HepG2 (cell line): ENCODE data around the gene SCFD1. TPM values are rescaled to one million over a fixed set of nuclear protein-coding genes. Genes with fewer than 3 reads are reported as not detected.
A peak's percentile ranks its signal among the peaks of the same experiment; 100 is the strongest.

ENCODE experiments used
- ATAC-seq: fragments of 200-7000 bp; cut with Tn5 transposase; 3 replicates; pipeline ENCODE4 v1.9.1; 2020; ENCODE audit warnings: mild to moderate bottlenecking, moderate library complexity
- BruUV-seq: library from RNA; stranded (reverse); fragments of 400-500 nt; replicated peaks from 2 replicates; lab custom pipeline; 2021; lab: Mats Ljungman, UMichigan
- CTCF ChIA-PET: fragments of 300-600 bp; formaldehyde crosslinking; extraction: SDS; loops from one replicate; lab custom pipeline; 2021; ENCODE audit warnings: low total read pairs, inconsistent platforms, low intra/inter-chr PET ratio; lab: Yijun Ruan, JAX
- POLR2A ChIA-PET: fragments of 350-600 bp; sonication (Branson Sonifier 250); formaldehyde crosslinking; loops from one replicate; lab custom pipeline; 2020; ENCODE audit warnings: antibody characterized with exemption, inconsistent platforms; lab: Yijun Ruan, JAX
- DNase-seq: peaks from one replicate; pipeline ENCODE4 v3.0.0-alpha.2; 2015; ENCODE audit warnings: low spot score
- FAIRE-seq: peaks from 3 replicates; lab custom pipeline; 2011; peaks lifted over from hg19 to GRCh38; lab: Jason Lieb, UNC
- H2AFZ ChIP-seq: one replicate; pipeline ENCODE4 v1.6.1; 2011; ENCODE audit warnings: low read length, inconsistent platforms
- H3K27ac ChIP-seq: fragments of 300-600 bp; 3 replicates; pipeline ENCODE4 v1.8.0; 2011; ENCODE audit warnings: mixed run types, mild to moderate bottlenecking, mixed read lengths, low read length, inconsistent platforms; ENCODE audit not compliant: insufficient read depth; ENCODE audit errors: extremely low read length
- H3K27me3 ChIP-seq, 2 experiments: fragments of 200-600 bp in 1 of 2; 2 replicates in 1 of 2; 3 replicates in 1 of 2; pipeline versions ENCODE4 v1.6.0 to v1.8.0; 2011; ENCODE audit warnings: low read length in 2 of 2, mild to moderate bottlenecking in 2 of 2, moderate library complexity in 2 of 2, inconsistent platforms in 1 of 2; ENCODE audit not compliant: insufficient read depth in 2 of 2, control insufficient read depth in 1 of 2
- H3K36me3 ChIP-seq, 2 experiments: fragments of 200-600 bp in 1 of 2; replicated peaks in 1 of 2; 2 replicates in 1 of 2; 3 replicates in 1 of 2; pipeline versions ENCODE4 v1.5.1 to v1.8.0; 2011; ENCODE audit warnings: low read length in 2 of 2, inconsistent platforms in 1 of 2; ENCODE audit not compliant: insufficient read depth in 2 of 2, control insufficient read depth in 1 of 2
- H3K4me1 ChIP-seq: 2 replicates; pipeline ENCODE4 v1.5.1; 2012; ENCODE audit warnings: low read length, inconsistent platforms; ENCODE audit not compliant: insufficient read depth
- H3K4me2 ChIP-seq: 2 replicates; pipeline ENCODE4 v1.6.0; 2011; ENCODE audit warnings: low read depth, low read length, inconsistent platforms
- H3K4me3 ChIP-seq, 3 experiments: fragments of 200-600 bp in 1 of 3; sonication (generic), shearing (Covaris generic) in 1 of 3; replicated peaks in 1 of 3; 2 replicates each; pipeline ENCODE4 v1.5.1; 2011 to 2016; ENCODE audit warnings: low read length in 3 of 3, inconsistent platforms in 2 of 3, low read depth in 2 of 3, mild to moderate bottlenecking in 2 of 3, control low read depth in 1 of 3, mixed read lengths in 1 of 3; ENCODE audit not compliant: insufficient read depth in 1 of 3
- H3K79me2 ChIP-seq: one replicate; pipeline ENCODE4 v1.6.1; 2011; ENCODE audit warnings: low read length, inconsistent platforms; ENCODE audit not compliant: insufficient read depth
- H3K9ac ChIP-seq: 2 replicates; pipeline ENCODE4 v1.6.0; 2011; ENCODE audit warnings: mild to moderate bottlenecking, low read depth, low read length, inconsistent platforms; ENCODE audit not compliant: insufficient read depth
- H3K9me3 ChIP-seq: 2 replicates; pipeline ENCODE4 v1.5.1; 2012; ENCODE audit warnings: mild to moderate bottlenecking, low read length
- H4K20me1 ChIP-seq: 2 replicates; pipeline ENCODE4 v1.6.0; 2011; ENCODE audit warnings: inconsistent platforms, mild to moderate bottlenecking, low read length, moderate library complexity; ENCODE audit not compliant: insufficient read depth
- MAFF ChIP-seq: IDR thresholded peaks from 2 replicates; pipeline ENCODE4 v1.6.1; 2011; ENCODE audit warnings: low read depth, low read length, improper control_type of control experiment
- MAFK ChIP-seq, 2 experiments: IDR thresholded peaks in 1 of 2; conservative IDR thresholded peaks in 1 of 2; 2 replicates each; pipeline ENCODE4 v1.6.1; 2011; ENCODE audit warnings: improper control_type of control experiment in 2 of 2, low read length in 2 of 2
- ZBTB42 ChIP-seq: sonication (generic); formaldehyde crosslinking; IDR thresholded peaks from 2 replicates; pipeline ENCODE4 v1.5.0; 2020; ENCODE audit warnings: mild to moderate bottlenecking, missing genetic modification reagents
- in situ Hi-C: cut with HindIII; loops from 2 replicates; pipeline ENCODE4 v1.10.0; 2017; ENCODE audit warnings: low pct_unique_long_range_greater_than_20kb; ENCODE audit not compliant: extremely low pct_ligation_motif_present
- intact Hi-C: fragments of 100-400 bp; cut with micrococcal nuclease; formaldehyde crosslinking; loops from one replicate; pipeline ENCODE4 v1.10.0; 2022; ENCODE audit not compliant: unreplicated experiment
- polyA plus RNA-seq, 8 experiments: library from polyadenylated mRNA; depleted of rRNA in 3 of 8; stranded (reverse) in 7 of 8; unstranded in 1 of 8; fragments of >200 nt; fragmentation: Illumina TruSeq in 4 of 8; extraction: Trizol in 4 of 8; gene quantifications; 2 replicates each; pipeline versions ENCODE4 v1.2.1 to v1.2.3, GENCODE V29; 2011 to 2016; ENCODE audit warnings: low read depth in 4 of 8, missing spikeins in 1 of 8, mixed read lengths in 1 of 8; ENCODE audit not compliant: insufficient read depth in 1 of 8
- total RNA-seq, 5 experiments: library from RNA; depleted of rRNA; stranded (reverse); fragments of >200 nt; fragmentation: Illumina TruSeq; extraction: Trizol; gene quantifications; 2 replicates each; pipeline ENCODE4 v1.2.3, GENCODE V29; 2016; ENCODE audit warnings: low read depth in 1 of 5
- TF ChIP-seq, protein P1 (sequence below): sonication (generic); formaldehyde crosslinking; IDR thresholded peaks from 2 replicates; pipeline ENCODE4 v1.4.0; 2020; ENCODE audit warnings: mild to moderate bottlenecking, missing genetic modification reagents, borderline replicate concordance
- TF ChIP-seq, protein P2 (sequence below): IDR thresholded peaks from 2 replicates; pipeline ENCODE4 v1.6.1; 2016
- TF ChIP-seq, protein P3 (sequence below): sonication (generic); formaldehyde crosslinking; IDR thresholded peaks from 2 replicates; pipeline ENCODE4 v1.5.0; 2020; ENCODE audit warnings: mild to moderate bottlenecking, missing genetic modification reagents
- TF ChIP-seq, protein P4 (sequence below): sonication (generic); formaldehyde crosslinking; conservative IDR thresholded peaks from 2 replicates; pipeline ENCODE4 v1.4.0; 2020; ENCODE audit warnings: missing genetic modification reagents

Gene SCFD1
- total and polyA plus RNA-seq, 2 of the 13 experiments (the other 11 are each of a cell fraction or from before 2014, with no cell fraction given), result 235 to 256 TPM

DNA sequence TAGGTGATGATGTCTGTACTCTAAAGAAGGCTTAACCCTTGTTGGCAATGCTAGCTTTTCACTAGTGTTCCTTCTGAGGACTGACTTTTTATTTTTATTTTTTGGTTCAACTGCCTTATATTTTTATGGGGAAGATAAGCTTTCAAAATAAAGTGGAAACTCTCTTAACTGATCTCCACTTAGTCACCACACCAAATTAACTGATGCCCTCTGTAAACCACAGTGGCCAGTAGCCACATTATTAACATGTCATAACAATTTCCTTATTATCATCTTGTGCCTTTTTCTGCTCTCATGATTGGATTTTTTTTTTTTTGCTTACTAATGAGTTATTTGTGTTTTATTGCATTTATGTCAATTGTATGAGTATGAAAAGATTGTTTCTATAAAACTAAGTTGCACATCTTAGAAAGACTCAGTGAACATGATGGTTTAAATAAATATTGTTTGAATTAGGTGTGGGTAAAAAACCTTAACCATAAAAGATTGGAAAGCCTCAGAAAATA, 56.9 kb downstream of the SCFD1 start:
- FAIRE-seq (no peak), ATAC-seq (no peak), DNase-seq (no peak)
- Histone ChIP-seq H4K20me1 (no peaks in the 10 kb centered on the region), H3K4me3 (no peak overlapping the region), H3K9me3 (no peaks in the 10 kb centered on the region), H2AFZ (no peak overlapping the region), H3K9ac (no peak overlapping the region), H3K27ac (no peak overlapping the region), H3K4me2 (no peak overlapping the region), H3K4me1 (no peaks in the 10 kb centered on the region), H3K36me3 (peaks cover 23 to 79% of the 10 kb centered on the region in 2 experiments), H3K27me3 (no peaks in the 10 kb centered on the region), H3K79me2 (no peaks in the 10 kb centered on the region)
- in situ Hi-C loops, result no loop called here
- ChIA-PET POLR2A (interaction anchor here (1.2 kb wide), 1 partner anchor 195 kb away, joined by 3 read pairs; the partner anchor contains the start of gene COCH), CTCF (no interaction called here)
- intact Hi-C loops, result no loop called here
- BruUV-seq, result no TSS peak
- TF ChIP-seq MAFK (conservative IDR thresholded peaks at IDR 0.05 in 1 of 2, IDR thresholded peaks at IDR 0.05 in 1 of 2; ENCODE audit: low read length in 2 of 2), result peak; percentile 89 to 92
- TF ChIP-seq, protein P1, sequence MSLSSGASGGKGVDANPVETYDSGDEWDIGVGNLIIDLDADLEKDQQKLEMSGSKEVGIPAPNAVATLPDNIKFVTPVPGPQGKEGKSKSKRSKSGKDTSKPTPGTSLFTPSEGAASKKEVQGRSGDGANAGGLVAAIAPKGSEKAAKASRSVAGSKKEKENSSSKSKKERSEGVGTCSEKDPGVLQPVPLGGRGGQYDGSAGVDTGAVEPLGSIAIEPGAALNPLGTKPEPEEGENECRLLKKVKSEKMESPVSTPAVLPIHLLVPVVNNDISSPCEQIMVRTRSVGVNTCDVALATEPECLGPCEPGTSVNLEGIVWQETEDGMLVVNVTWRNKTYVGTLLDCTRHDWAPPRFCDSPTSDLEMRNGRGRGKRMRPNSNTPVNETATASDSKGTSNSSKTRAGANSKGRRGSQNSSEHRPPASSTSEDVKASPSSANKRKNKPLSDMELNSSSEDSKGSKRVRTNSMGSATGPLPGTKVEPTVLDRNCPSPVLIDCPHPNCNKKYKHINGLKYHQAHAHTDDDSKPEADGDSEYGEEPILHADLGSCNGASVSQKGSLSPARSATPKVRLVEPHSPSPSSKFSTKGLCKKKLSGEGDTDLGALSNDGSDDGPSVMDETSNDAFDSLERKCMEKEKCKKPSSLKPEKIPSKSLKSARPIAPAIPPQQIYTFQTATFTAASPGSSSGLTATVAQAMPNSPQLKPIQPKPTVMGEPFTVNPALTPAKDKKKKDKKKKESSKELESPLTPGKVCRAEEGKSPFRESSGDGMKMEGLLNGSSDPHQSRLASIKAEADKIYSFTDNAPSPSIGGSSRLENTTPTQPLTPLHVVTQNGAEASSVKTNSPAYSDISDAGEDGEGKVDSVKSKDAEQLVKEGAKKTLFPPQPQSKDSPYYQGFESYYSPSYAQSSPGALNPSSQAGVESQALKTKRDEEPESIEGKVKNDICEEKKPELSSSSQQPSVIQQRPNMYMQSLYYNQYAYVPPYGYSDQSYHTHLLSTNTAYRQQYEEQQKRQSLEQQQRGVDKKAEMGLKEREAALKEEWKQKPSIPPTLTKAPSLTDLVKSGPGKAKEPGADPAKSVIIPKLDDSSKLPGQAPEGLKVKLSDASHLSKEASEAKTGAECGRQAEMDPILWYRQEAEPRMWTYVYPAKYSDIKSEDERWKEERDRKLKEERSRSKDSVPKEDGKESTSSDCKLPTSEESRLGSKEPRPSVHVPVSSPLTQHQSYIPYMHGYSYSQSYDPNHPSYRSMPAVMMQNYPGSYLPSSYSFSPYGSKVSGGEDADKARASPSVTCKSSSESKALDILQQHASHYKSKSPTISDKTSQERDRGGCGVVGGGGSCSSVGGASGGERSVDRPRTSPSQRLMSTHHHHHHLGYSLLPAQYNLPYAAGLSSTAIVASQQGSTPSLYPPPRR, result no peak
- peak; percentile 91 for TF ChIP-seq MAFF
- TF ChIP-seq, protein P2, sequence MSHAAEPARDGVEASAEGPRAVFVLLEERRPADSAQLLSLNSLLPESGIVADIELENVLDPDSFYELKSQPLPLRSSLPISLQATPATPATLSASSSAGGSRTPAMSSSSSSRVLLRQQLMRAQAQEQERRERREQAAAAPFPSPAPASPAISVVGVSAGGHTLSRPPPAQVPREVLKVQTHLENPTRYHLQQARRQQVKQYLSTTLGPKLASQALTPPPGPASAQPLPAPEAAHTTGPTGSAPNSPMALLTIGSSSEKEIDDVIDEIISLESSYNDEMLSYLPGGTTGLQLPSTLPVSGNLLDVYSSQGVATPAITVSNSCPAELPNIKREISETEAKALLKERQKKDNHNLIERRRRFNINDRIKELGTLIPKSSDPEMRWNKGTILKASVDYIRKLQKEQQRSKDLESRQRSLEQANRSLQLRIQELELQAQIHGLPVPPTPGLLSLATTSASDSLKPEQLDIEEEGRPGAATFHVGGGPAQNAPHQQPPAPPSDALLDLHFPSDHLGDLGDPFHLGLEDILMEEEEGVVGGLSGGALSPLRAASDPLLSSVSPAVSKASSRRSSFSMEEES (CRISPR knock-in tag), result no peak
- TF ChIP-seq, protein P3, sequence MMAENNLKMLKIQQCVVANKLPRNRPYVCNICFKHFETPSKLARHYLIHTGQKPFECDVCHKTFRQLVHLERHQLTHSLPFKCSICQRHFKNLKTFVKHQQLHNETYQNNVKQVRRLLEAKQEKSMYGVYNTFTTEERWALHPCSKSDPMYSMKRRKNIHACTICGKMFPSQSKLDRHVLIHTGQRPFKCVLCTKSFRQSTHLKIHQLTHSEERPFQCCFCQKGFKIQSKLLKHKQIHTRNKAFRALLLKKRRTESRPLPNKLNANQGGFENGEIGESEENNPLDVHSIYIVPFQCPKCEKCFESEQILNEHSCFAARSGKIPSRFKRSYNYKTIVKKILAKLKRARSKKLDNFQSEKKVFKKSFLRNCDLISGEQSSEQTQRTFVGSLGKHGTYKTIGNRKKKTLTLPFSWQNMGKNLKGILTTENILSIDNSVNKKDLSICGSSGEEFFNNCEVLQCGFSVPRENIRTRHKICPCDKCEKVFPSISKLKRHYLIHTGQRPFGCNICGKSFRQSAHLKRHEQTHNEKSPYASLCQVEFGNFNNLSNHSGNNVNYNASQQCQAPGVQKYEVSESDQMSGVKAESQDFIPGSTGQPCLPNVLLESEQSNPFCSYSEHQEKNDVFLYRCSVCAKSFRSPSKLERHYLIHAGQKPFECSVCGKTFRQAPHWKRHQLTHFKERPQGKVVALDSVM (CRISPR knock-in tag), result no peak
- no peak for TF ChIP-seq ZBTB42 (CRISPR knock-in tag)
- TF ChIP-seq, protein P4, sequence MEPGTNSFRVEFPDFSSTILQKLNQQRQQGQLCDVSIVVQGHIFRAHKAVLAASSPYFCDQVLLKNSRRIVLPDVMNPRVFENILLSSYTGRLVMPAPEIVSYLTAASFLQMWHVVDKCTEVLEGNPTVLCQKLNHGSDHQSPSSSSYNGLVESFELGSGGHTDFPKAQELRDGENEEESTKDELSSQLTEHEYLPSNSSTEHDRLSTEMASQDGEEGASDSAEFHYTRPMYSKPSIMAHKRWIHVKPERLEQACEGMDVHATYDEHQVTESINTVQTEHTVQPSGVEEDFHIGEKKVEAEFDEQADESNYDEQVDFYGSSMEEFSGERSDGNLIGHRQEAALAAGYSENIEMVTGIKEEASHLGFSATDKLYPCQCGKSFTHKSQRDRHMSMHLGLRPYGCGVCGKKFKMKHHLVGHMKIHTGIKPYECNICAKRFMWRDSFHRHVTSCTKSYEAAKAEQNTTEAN (CRISPR knock-in tag), result no peak
